Measurements from ENCODE around the gene BICD2.

Gene BICD2

DNA sequence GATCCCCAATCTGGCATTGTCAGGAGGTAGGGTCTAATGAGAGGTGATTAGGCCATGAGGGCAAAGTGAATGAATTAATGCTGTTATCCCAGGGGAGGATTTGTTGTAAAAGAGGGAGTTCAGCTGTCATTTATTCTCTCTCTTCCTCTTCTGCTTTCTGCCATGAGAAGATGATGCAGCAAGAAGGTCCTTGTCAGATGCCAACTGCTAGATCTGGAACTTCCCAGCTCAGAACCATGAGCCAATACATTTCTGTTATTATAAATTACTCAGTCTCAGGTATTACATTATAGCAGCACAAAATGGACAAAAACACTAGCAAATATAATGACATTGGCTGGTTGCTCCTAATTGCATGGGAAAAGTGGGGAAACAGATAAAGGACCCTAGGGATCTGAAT lies 15.6 kb upstream of the BICD2 start:
- TF ChIP-seq, protein P1, sequence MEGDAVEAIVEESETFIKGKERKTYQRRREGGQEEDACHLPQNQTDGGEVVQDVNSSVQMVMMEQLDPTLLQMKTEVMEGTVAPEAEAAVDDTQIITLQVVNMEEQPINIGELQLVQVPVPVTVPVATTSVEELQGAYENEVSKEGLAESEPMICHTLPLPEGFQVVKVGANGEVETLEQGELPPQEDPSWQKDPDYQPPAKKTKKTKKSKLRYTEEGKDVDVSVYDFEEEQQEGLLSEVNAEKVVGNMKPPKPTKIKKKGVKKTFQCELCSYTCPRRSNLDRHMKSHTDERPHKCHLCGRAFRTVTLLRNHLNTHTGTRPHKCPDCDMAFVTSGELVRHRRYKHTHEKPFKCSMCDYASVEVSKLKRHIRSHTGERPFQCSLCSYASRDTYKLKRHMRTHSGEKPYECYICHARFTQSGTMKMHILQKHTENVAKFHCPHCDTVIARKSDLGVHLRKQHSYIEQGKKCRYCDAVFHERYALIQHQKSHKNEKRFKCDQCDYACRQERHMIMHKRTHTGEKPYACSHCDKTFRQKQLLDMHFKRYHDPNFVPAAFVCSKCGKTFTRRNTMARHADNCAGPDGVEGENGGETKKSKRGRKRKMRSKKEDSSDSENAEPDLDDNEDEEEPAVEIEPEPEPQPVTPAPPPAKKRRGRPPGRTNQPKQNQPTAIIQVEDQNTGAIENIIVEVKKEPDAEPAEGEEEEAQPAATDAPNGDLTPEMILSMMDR (IDR thresholded peaks at IDR 0.05), result no peak
- no peak for TF ChIP-seq ZFX (IDR thresholded peaks at IDR 0.05; ENCODE audit: borderline replicate concordance)
- no peak overlapping the region for H3K27ac ChIP-seq

DNA sequence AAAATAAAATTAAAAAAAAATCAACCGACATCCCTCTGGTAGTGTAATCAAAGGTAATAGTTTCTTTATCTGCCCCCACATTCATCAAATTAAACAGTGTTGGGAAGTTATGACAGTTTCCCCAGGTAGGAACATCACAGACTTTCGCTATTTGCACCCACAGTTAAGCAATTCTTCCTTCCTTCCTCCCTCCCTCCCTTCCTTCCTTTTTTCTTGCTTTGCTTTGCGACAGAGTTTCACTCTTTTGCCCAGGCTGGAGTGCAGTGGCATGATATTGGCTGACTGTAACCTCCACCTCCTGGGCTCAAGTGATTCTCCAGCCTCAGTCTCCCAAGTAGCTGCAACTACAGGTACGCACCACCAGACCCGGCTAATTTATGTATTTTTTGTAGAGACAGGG lies 10.8 kb upstream of the BICD2 start:
- no peak for TF ChIP-seq ZFX (IDR thresholded peaks at IDR 0.05; ENCODE audit: borderline replicate concordance)
- TF ChIP-seq, protein P1 (IDR thresholded peaks at IDR 0.05), result no peak
- H3K27ac ChIP-seq, result no peak overlapping the region

DNA sequence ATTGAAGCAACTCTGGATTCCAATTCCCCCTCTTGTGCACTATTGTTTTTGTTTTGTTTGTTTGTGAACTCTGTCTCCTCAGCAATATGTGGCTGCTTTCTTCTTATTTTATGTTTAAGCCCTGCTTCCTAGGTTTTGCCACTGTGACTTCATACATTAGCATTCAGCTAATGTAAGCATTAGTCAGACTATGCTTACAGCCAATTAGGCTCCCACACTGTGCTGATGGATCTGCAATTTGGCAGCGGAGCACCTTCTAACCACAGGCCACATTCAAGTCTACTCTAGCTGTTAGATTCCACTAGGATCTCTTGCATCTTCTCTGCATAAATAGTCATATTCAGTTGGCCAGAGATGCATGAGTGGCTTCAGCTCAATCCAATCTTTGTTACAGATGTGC lies 9.6 kb upstream of the BICD2 start:
- no peak for TF ChIP-seq ZFX (IDR thresholded peaks at IDR 0.05; ENCODE audit: borderline replicate concordance)
- TF ChIP-seq, protein P1 (IDR thresholded peaks at IDR 0.05), result no peak

DNA sequence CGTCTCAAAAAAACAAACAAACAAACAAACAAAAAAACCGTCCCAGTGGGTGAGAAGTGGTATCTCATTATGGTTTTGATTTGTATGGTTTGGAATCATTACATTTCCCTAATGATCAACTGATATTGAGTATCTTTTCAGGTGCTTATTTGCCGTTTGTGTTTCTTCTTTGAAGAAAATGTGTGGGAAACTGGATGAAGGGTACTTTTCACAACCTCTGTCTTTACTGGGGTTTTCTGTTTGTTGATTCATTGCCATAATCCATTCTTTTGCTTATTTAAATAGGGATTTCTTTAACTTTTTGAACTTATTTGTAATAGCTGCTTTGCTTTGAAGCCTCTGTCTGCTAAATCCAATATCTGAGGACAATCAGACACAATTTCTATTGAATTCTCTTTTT lies 9.2 kb upstream of the BICD2 start:
- no peak for TF ChIP-seq ZFX (IDR thresholded peaks at IDR 0.05; ENCODE audit: borderline replicate concordance)
- TF ChIP-seq, protein P1 (IDR thresholded peaks at IDR 0.05), result no peak
- H3K27ac ChIP-seq, result no peak overlapping the region

More for the DNA sequence above, 9.6 kb upstream of the BICD2 start:
- H3K27ac ChIP-seq, result no peak overlapping the region

DNA sequence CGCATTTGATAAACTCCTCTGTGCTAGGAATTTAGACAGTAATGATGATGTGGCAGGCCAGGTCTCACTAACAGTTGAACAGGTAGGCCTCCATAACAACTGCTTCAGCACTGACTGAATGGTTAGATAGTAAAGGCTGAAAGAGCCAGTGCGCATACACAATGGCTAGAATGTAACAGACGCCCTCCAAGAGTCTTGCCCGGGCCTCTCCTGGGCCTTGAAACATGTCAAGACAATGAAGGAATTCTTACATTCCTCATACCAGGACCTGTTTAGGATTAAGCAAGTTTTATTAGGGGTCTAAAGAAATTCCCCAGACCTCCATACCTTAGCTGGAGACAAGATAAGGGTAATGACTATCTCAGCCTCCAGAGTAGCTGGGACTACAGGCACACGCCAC lies 6.7 kb upstream of the BICD2 start:
- H3K27ac ChIP-seq, result no peak overlapping the region

DNA sequence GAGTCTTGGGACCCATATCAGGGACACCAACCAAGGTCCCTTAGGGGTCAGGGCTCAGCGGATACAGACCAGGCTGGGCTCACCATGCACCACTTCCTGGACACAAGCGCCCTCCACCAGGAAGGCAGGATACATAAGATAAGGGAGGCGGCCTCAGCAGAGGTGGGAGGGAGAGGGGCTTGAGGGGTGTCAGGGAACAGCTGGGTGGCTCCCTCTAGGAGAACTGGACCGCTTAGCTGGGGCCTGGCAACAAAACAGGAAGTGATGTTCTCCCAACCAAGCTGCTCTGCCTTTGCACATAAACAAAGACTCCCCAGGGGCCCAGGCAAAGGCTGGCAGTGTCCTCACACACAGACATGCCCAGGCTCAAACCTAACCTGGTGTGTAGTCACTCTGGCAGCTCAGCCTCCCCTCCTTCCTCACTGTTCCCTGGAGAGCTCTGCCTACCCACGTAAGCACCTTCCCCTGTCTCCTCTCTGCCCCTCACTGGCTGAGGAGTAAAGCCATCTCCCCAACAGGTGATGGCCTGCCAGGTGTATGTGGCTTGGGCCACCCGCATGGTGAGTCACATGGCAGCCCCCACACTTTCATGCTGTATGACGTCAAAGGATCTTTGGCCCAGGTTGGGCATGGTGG lies 5.8 kb upstream of the BICD2 start:
- H3K27ac ChIP-seq, result no peak overlapping the region
- TF ChIP-seq, protein P1 (IDR thresholded peaks at IDR 0.05), result no peak
- no peak for TF ChIP-seq ZFX (IDR thresholded peaks at IDR 0.05; ENCODE audit: borderline replicate concordance)

More for the DNA sequence above, 6.7 kb upstream of the BICD2 start:
- TF ChIP-seq, protein P1 (IDR thresholded peaks at IDR 0.05), result no peak
- TF ChIP-seq ZFX (IDR thresholded peaks at IDR 0.05; ENCODE audit: borderline replicate concordance), result no peak

DNA sequence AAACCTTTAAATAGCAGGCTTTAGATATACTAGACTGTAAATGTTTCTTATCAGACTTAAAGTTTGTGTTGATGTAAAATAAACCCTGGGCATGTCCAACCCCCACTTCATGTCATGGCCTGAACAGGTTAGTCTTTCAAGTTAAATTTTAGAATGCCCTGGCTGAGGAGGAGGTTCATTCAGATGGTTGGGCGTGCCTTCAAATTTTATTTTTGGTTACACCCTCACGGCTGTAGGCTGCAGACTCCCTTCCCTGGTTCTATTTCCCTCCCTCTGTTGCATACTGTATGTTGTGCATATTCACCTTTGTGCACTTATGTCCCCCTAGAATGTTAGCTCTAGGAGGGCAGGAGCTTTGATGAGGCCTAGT lies 5.3 kb upstream of the BICD2 start:
- TF ChIP-seq ZFX (IDR thresholded peaks at IDR 0.05; ENCODE audit: borderline replicate concordance), result no peak
- TF ChIP-seq, protein P1 (IDR thresholded peaks at IDR 0.05), result no peak
- no peak overlapping the region for H3K27ac ChIP-seq

Data from 22Rv1 (cell line).